Stomach (tissue), 9 donors: ENCODE results near the gene RAB19. TPM values are rescaled to one million over a fixed set of nuclear protein-coding genes. Genes with fewer than 3 reads are reported as not detected.

Experiments
- DNase-seq, 2 donors: peaks; one replicate each; pipeline versions ENCODE4 v3.0.0 to v3.0.0-alpha.2; 2013 to 2019
- H3K27ac ChIP-seq, 5 donors: fragments of 200-600 bp in 4 of 5; sonication (generic) in 4 of 5; one replicate each; pipeline ENCODE4 v1.5.1; 2013 to 2019; ENCODE audit warnings: mild to moderate bottlenecking in 1 of 5, moderate library complexity in 1 of 5
- H3K27me3 ChIP-seq, 3 donors: fragments of 200-600 bp; sonication (generic); one replicate each; pipeline ENCODE4 v1.5.1; 2017 to 2019; ENCODE audit warnings: mixed run types in 1 of 3
- H3K36me3 ChIP-seq, 4 donors: fragments of 200-600 bp; sonication (generic); 1 replicate in 3 of 4; 2 replicates in 1 of 4; pipeline ENCODE4 v1.5.1; 2016 to 2019
- H3K4me1 ChIP-seq, 4 donors: fragments of 200-600 bp; sonication (generic); one replicate each; pipeline ENCODE4 v1.5.1; 2016 to 2019
- H3K4me3 ChIP-seq, 4 donors: fragments of 200-600 bp; sonication (generic) in 3 of 4; one replicate each; pipeline ENCODE4 v1.5.1; 2016 to 2019; ENCODE audit warnings: mild to moderate bottlenecking in 1 of 4
- H3K9me3 ChIP-seq, 4 donors: fragments of 200-600 bp; sonication (generic); one replicate each; pipeline ENCODE4 v1.5.1; 2016 to 2019
- EP300 ChIP-seq: sonication (generic); formaldehyde crosslinking; IDR thresholded peaks from one replicate; pipeline ENCODE4 v1.6.1; 2017; ENCODE audit warnings: antibody characterized with exemption
- POLR2A ChIP-seq, 4 donors: fragments of 450-650 bp; IDR thresholded peaks; one replicate each; pipeline ENCODE4 v1.6.1; 2016; ENCODE audit warnings: antibody characterized with exemption in 4 of 4, control low read depth in 2 of 4, mild to moderate bottlenecking in 1 of 4, moderate library complexity in 1 of 4
- POLR2AphosphoS5 ChIP-seq, 3 donors: sonication (generic); formaldehyde crosslinking; IDR thresholded peaks; one replicate each; pipeline ENCODE4 v1.6.1; 2016; ENCODE audit warnings: antibody characterized with exemption in 3 of 3
- WGBS, 5 donors: extraction: QIAGEN DNeasy Blood & Tissue Kit in 3 of 5; methylation state at CpG; one replicate each; pipeline versions ENCODE4 v1.1.5 to v1.1.7; 2013 to 2018; 5-methylcytosine and 5-hydroxymethylcytosine counted together
- intact Hi-C: fragments of 100-400 bp; cut with DNase I; formaldehyde crosslinking; loops from one replicate; pipeline ENCODE4 v1.15.1; 2023; ENCODE audit warnings: low total_unique reads
- polyA plus RNA-seq, 3 donors: library from polyadenylated mRNA; stranded (reverse); fragments of 200-250 nt; gene quantifications; one replicate each; pipeline ENCODE4 v1.2.3, GENCODE V29; 2013
- total RNA-seq, 5 donors: library from RNA; depleted of rRNA; stranded (reverse); fragments of >200 nt; gene quantifications; one replicate each; pipeline versions ENCODE4 v1.1.0 to v1.2.3, GENCODE V29; 2014 to 2016
- TF ChIP-seq, protein P1 (sequence below), 7 experiments: fragments of 450-650 bp in 4 of 7; fragments of 200-600 bp in 3 of 7; sonication (generic) in 3 of 7; IDR thresholded peaks; one replicate each; pipeline ENCODE4 v1.5.1; 2016 to 2019; ENCODE audit warnings: antibody characterized with exemption in 7 of 7, control low read depth in 2 of 7, mild to moderate bottlenecking in 1 of 7
- donor health status: healthy with polysubstance abuse.
- donor health status: Bipolar disorder and iron deficiency.
- donor health status: healthy.

RAB19 gene
- total and polyA plus RNA-seq, 8 donors: 0.20 to 4.6 (median 0.87) TPM; not detected in 3

DNA sequence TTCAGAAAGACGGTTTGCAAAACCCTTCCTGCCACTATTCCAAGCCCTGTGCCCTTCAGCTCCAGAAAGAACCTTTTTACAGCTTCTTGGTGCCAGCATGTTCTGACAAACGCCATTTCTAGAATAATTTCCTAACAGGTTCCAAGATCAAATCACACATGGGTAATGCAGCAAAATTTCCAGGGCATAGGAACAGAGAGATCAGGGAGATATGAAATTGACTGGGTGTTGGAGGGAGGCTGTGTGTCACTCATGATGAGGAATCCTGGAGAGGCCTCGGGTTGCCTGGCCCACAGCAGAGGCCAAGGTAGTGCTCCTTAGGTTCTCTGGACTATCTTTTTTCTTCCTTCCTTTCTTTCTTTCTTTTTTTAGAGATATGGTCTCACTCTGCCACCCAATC is 29.5 kb downstream of the RAB19 start:
- Histone ChIP-seq H3K36me3 (no peaks in the 10 kb centered on the region), H3K27me3 (peaks cover 0 to 15% (median 9%) of the 10 kb centered on the region in 3 donors), H3K4me3 (no peak overlapping the region), H3K27ac (no peak overlapping the region), H3K4me1 (no peaks in the 10 kb centered on the region), H3K9me3 (no peaks in the 10 kb centered on the region)
- intact Hi-C loops: no loop called here
- WGBS, 5 donors: 77 to 87% (median 82%) methylated on average over 3 of the region's 3 CpGs
- TF ChIP-seq, protein P1, sequence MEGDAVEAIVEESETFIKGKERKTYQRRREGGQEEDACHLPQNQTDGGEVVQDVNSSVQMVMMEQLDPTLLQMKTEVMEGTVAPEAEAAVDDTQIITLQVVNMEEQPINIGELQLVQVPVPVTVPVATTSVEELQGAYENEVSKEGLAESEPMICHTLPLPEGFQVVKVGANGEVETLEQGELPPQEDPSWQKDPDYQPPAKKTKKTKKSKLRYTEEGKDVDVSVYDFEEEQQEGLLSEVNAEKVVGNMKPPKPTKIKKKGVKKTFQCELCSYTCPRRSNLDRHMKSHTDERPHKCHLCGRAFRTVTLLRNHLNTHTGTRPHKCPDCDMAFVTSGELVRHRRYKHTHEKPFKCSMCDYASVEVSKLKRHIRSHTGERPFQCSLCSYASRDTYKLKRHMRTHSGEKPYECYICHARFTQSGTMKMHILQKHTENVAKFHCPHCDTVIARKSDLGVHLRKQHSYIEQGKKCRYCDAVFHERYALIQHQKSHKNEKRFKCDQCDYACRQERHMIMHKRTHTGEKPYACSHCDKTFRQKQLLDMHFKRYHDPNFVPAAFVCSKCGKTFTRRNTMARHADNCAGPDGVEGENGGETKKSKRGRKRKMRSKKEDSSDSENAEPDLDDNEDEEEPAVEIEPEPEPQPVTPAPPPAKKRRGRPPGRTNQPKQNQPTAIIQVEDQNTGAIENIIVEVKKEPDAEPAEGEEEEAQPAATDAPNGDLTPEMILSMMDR (IDR thresholded peaks at IDR 0.05): no peak
- TF ChIP-seq POLR2AphosphoS5 (IDR thresholded peaks at IDR 0.05) (no peak), EP300 (no peak), POLR2A (IDR thresholded peaks at IDR 0.05) (no peak)
- no peak for DNase-seq

DNA sequence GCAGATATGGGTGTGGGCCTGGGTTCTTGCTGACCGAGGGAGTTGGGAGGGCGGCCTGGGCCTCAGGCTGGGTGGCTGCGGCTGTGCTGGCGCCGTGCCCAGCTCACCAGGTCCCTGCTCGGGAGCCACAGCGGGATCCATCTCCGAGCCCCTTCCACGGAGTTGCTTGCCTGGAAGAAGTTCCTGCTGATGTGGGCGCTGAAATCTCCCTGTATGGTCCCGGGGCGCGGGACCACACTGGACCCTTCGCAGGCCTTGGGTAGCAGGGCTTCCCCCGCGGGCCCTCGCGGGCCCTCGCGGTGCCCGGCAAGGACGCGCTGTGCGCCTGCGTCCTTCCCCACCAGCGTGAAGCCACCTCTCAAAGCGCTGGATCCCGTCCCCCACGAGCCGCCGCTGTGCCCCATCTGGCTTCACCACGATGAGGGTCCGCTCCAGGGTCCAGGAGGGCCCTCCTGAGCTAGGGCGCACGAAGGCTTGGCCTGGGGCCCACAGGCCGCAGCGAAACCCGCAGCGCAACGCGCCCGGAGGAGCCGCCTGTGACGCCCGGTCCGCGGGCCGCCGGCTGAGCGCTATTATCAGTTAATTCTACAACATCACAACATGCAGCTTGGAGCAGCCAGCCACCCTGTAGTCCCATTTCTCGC is 31.5 kb downstream of the RAB19 start:
- TF ChIP-seq POLR2A (IDR thresholded peaks at IDR 0.05): no peak
- TF ChIP-seq, protein P1 (IDR thresholded peaks at IDR 0.05): no peak
- TF ChIP-seq EP300: no peak
- TF ChIP-seq POLR2AphosphoS5 (IDR thresholded peaks at IDR 0.05): no peak
- peak in 1 of 2 donors; percentile 34 for DNase-seq
- peak overlapping the region; percentile 16 to 34 (median 22) for H3K4me3 ChIP-seq
- H3K27ac ChIP-seq: no peak overlapping the region
- no peaks in the 10 kb centered on the region for H3K4me1 ChIP-seq
- H3K27me3 ChIP-seq: peaks cover 0 to 15% (median 9%) of the 10 kb centered on the region in 3 donors
- intact Hi-C loops: no loop called here
- 30 to 51% (median 36%) methylated on average over 16 to 51 of the region's 51 CpGs for WGBS, 5 donors
- H3K9me3 ChIP-seq: no peaks in the 10 kb centered on the region
- no peaks in the 10 kb centered on the region for H3K36me3 ChIP-seq

DNA sequence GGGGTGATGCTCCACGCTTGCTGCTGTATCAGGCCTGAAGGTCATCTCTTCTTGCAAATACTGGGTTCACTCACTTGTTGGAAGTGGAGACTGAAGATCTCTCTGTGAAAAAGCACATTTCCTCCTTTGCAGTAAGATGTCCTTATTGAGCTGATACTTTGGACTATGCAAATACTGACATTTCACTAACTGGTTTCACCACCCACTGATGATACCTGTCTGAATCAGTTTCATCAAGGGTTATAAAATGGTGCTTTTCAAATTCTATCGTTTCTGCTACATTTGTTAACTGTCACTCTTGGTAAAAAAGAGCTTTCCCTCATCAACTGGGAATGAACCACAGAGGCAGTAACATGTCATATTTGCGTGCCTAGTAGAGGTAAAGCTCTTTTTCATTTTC is 35.5 kb downstream of the RAB19 start:
- Histone ChIP-seq H3K9me3 (no peaks in the 10 kb centered on the region), H3K27me3 (peaks cover 0 to 15% (median 9%) of the 10 kb centered on the region in 3 donors), H3K36me3 (no peaks in the 10 kb centered on the region), H3K4me3 (no peak overlapping the region), H3K27ac (no peak overlapping the region), H3K4me1 (no peaks in the 10 kb centered on the region)
- TF ChIP-seq POLR2A (IDR thresholded peaks at IDR 0.05) (no peak), POLR2AphosphoS5 (IDR thresholded peaks at IDR 0.05) (no peak)
- intact Hi-C loops: no loop called here
- DNase-seq: no peak
- WGBS, 5 donors: 76 to 83% (median 80%) methylated on average over 3 of the region's 3 CpGs

DNA sequence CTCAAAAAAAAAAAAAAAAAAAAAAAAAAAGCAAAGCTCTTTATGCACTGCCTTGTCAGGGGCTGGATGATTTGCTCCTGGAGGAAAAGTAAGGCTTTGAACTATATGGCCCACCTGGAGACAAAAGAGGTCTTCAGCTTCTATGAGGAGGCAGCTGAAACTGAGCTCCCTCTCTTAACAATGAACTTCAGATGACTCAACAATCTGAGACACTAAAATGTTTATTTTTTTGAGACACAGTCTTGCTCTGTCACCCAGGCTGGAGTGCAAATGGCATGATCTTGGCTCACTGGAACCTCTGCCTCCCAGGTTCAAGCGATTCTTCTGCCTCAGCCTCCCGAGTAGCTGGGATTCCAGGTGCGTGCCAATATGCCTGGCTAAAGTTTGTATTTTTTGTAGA is 36.7 kb downstream of the RAB19 start:
- Histone ChIP-seq H3K4me3 (no peak overlapping the region), H3K36me3 (no peaks in the 10 kb centered on the region), H3K9me3 (no peaks in the 10 kb centered on the region), H3K27ac (no peak overlapping the region), H3K27me3 (peaks cover 0 to 6% (median 3%) of the 10 kb centered on the region in 3 donors), H3K4me1 (no peaks in the 10 kb centered on the region)
- WGBS, 5 donors: 88 to 100% (median 90%) methylated on average over 3 of the region's 3 CpGs
- TF ChIP-seq POLR2A (IDR thresholded peaks at IDR 0.05): no peak
- no peak for TF ChIP-seq POLR2AphosphoS5 (IDR thresholded peaks at IDR 0.05)
- TF ChIP-seq EP300: no peak
- TF ChIP-seq, protein P1 (IDR thresholded peaks at IDR 0.05): no peak
- DNase-seq: no peak
- intact Hi-C loops: no loop called here

DNA sequence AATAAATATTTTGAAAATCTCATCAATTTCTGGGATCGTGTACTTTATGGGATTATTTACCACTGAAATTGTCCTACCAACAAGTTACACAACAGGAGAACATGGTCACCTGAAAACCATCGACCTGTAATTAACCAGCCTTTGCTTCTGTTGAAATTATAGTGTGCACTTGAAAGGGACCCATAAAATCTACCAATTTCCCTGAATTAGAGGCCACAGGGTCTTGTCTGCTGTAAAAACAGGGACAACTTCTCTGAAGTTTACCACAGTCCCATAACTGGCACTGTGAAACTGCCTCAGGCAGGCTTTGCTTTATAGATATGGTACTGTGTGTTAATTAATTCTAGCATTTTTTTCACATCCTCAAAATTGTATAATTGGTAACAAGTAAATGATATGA is 37.7 kb downstream of the RAB19 start:
- Histone ChIP-seq H3K27ac (no peak overlapping the region), H3K4me1 (no peaks in the 10 kb centered on the region), H3K4me3 (no peak overlapping the region), H3K36me3 (no peaks in the 10 kb centered on the region), H3K9me3 (no peaks in the 10 kb centered on the region), H3K27me3 (no peaks in the 10 kb centered on the region)
- no peak for DNase-seq
- 70 to 89% (median 82%) methylated on average over 2 of the region's 2 CpGs for WGBS, 5 donors
- intact Hi-C loops: no loop called here
- TF ChIP-seq, protein P1 (IDR thresholded peaks at IDR 0.05): no peak
- TF ChIP-seq POLR2AphosphoS5 (IDR thresholded peaks at IDR 0.05) (no peak), POLR2A (IDR thresholded peaks at IDR 0.05) (no peak), EP300 (no peak)
